Nephron progenitor cell (in vitro differentiated cells): ENCODE results near the gene COL6A1.

Experiments
- DNase-seq: peaks from one replicate; pipeline ENCODE4 v3.0.0; 2021
- H3K27ac Mint-ChIP-seq: 2 replicates; pipeline ENCODE4 v1.8.0; 2021; ENCODE audit warnings: mild to moderate bottlenecking, moderate library complexity, mixed read lengths
- H3K27me3 Mint-ChIP-seq: 2 replicates; pipeline ENCODE4 v1.8.0; 2021; ENCODE audit warnings: mild to moderate bottlenecking, low read depth, mixed read lengths; ENCODE audit not compliant: poor library complexity
- H3K36me3 Mint-ChIP-seq: 2 replicates; pipeline ENCODE4 v1.8.0; 2021; ENCODE audit warnings: low read depth, mixed read lengths
- H3K4me1 Mint-ChIP-seq: 2 replicates; pipeline ENCODE4 v1.8.0; 2021; ENCODE audit warnings: mixed read lengths
- H3K4me3 Mint-ChIP-seq: 2 replicates; pipeline ENCODE4 v1.8.0; 2021; ENCODE audit warnings: mild to moderate bottlenecking, moderate library complexity, mixed read lengths
- H3K9me3 Mint-ChIP-seq: 2 replicates; pipeline ENCODE4 v1.8.0; 2021; ENCODE audit warnings: mild to moderate bottlenecking, moderate library complexity, mixed read lengths
- CTCF ChIP-seq: fragments of 200-600 bp; sonication (generic); IDR thresholded peaks from 2 replicates; pipeline ENCODE4 v1.5.0; 2021; ENCODE audit warnings: antibody characterized with exemption

COL6A1 gene

GRCh38 chr21:46035809-46036695 lies 54.5 kb downstream of the COL6A1 start:
- Mint-ChIP-seq H3K27ac (no peak overlapping the region), H3K4me3 (no peak overlapping the region), H3K27me3 (peaks cover 2% of the 10 kb centered on the region), H3K36me3 (no peaks in the 10 kb centered on the region), H3K4me1 (peaks cover 29% of the 10 kb centered on the region), H3K9me3 (peaks cover 8% of the 10 kb centered on the region)
- no peak for DNase-seq
- no peak for TF ChIP-seq CTCF

- no peak for TF ChIP-seq CTCF
- no peaks in the 10 kb centered on the region for H3K36me3 Mint-ChIP-seq
- DNase-seq: no peak
- no peak overlapping the region for H3K27ac Mint-ChIP-seq
- peaks cover 36% of the 10 kb centered on the region for H3K4me1 Mint-ChIP-seq
- H3K4me3 Mint-ChIP-seq: no peak overlapping the region
- peaks cover under 1% of the 10 kb centered on the region for H3K9me3 Mint-ChIP-seq
- H3K27me3 Mint-ChIP-seq: peaks cover 2% of the 10 kb centered on the region
These were observed 55.2 kb downstream of the COL6A1 start for GRCh38 chr21:46036696-46037330.

GRCh38 chr21:46037331-46038325 lies 56.1 kb downstream of the COL6A1 start:
- Mint-ChIP-seq H3K9me3 (no peaks in the 10 kb centered on the region), H3K27me3 (peaks cover 2% of the 10 kb centered on the region), H3K27ac (peak overlapping the region; percentile 81), H3K4me3 (no peak overlapping the region), H3K36me3 (no peaks in the 10 kb centered on the region), H3K4me1 (peaks cover 38% of the 10 kb centered on the region)
- TF ChIP-seq CTCF: no peak
- DNase-seq: no peak

GRCh38 chr21:46038341-46038829 lies 56.8 kb downstream of the COL6A1 start:
- no peak for TF ChIP-seq CTCF
- peaks cover 34% of the 10 kb centered on the region for H3K4me1 Mint-ChIP-seq
- H3K4me3 Mint-ChIP-seq: peak overlapping the region; percentile 49

GRCh38 chr21:46038871-46039397 lies 57.4 kb downstream of the COL6A1 start:
- Mint-ChIP-seq H3K9me3 (no peaks in the 10 kb centered on the region), H3K36me3 (no peaks in the 10 kb centered on the region), H3K27me3 (peaks cover 6% of the 10 kb centered on the region), H3K4me1 (peaks cover 33% of the 10 kb centered on the region), H3K27ac (no peak overlapping the region), H3K4me3 (no peak overlapping the region)
- DNase-seq: no peak
- TF ChIP-seq CTCF: no peak

More at GRCh38 chr21:46038341-46038829, 56.8 kb downstream of the COL6A1 start:
- no peak for DNase-seq
- H3K27ac Mint-ChIP-seq: peak overlapping the region; percentile 90
- H3K9me3 Mint-ChIP-seq: no peaks in the 10 kb centered on the region
- H3K27me3 Mint-ChIP-seq: peaks cover 6% of the 10 kb centered on the region
- H3K36me3 Mint-ChIP-seq: no peaks in the 10 kb centered on the region
